ENCODE data around the gene PCID2. TPM values are rescaled to one million over a fixed set of nuclear protein-coding genes. Genes with fewer than 3 reads are reported as not detected.

PCID2 gene
- total and polyA plus RNA-seq, 2 of the 13 experiments (the other 11 are each of a cell fraction or from before 2014, with no cell fraction given) = 65.0 to 111 TPM

DNA sequence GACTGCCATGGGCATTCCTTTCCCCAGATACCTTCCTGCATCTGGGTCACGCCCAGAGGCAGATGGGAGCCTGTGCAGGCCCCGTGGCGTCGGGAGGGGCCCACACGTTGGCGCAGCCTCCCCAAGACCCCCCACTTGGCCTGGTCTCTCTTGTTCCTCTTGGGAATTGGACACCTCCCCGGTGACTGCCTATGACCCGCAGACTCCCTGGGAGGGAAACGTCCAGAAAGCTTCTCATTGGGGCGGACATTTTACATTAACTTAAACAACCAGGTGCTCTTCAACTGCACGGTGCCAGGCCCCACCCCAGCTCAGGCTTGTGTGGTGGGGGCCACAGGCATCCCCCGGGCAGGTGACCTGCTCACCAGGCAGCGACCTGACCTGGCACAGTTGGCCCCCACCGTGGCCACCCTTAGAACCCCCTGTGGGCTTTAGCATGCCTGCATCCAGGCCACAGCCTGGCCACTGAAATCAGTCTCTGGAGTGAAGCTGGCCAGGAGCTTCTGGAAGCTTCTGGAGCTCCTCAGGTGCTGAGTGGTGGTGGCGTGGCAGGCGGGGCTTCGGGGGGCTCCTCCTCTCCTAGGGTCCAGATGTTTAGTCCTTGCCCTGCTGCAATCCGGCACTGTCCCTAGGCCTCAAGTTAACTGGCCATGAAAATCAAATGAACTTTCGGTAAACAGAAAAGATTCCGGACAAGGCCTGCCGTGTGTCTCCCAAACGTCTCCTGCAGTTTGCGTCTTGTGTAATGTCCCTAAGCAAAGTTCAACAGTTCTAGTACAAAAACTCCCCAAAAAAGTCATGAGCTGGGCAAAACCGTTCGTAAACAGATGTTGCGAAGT, 58.5 kb downstream of the PCID2 start (continued):
- TF ChIP-seq, protein P1, sequence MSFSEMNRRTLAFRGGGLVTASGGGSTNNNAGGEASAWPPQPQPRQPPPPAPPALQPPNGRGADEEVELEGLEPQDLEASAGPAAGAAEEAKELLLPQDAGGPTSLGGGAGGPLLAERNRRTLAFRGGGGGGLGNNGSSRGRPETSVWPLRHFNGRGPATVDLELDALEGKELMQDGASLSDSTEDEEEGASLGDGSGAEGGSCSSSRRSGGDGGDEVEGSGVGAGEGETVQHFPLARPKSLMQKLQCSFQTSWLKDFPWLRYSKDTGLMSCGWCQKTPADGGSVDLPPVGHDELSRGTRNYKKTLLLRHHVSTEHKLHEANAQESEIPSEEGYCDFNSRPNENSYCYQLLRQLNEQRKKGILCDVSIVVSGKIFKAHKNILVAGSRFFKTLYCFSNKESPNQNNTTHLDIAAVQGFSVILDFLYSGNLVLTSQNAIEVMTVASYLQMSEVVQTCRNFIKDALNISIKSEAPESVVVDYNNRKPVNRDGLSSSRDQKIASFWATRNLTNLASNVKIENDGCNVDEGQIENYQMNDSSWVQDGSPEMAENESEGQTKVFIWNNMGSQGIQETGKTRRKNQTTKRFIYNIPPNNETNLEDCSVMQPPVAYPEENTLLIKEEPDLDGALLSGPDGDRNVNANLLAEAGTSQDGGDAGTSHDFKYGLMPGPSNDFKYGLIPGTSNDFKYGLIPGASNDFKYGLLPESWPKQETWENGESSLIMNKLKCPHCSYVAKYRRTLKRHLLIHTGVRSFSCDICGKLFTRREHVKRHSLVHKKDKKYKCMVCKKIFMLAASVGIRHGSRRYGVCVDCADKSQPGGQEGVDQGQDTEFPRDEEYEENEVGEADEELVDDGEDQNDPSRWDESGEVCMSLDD (CRISPR knock-in tag; IDR thresholded peaks at IDR 0.05; ENCODE audit: borderline replicate concordance) = peak; percentile 80; the same call in 1 of the 2 replicates
- no peak for TF ChIP-seq ZNF570 (CRISPR knock-in tag; IDR thresholded peaks at IDR 0.05; ENCODE audit: borderline replicate concordance)
- TF ChIP-seq, protein P2, sequence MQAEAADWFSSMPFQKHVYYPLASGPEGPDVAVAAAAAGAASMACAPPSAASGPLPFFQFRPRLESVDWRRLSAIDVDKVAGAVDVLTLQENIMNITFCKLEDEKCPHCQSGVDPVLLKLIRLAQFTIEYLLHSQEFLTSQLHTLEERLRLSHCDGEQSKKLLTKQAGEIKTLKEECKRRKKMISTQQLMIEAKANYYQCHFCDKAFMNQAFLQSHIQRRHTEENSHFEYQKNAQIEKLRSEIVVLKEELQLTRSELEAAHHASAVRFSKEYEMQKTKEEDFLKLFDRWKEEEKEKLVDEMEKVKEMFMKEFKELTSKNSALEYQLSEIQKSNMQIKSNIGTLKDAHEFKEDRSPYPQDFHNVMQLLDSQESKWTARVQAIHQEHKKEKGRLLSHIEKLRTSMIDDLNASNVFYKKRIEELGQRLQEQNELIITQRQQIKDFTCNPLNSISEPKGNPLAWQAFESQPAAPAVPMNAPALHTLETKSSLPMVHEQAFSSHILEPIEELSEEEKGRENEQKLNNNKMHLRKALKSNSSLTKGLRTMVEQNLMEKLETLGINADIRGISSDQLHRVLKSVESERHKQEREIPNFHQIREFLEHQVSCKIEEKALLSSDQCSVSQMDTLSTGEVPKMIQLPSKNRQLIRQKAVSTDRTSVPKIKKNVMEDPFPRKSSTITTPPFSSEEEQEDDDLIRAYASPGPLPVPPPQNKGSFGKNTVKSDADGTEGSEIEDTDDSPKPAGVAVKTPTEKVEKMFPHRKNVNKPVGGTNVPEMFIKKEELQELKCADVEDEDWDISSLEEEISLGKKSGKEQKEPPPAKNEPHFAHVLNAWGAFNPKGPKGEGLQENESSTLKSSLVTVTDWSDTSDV (CRISPR knock-in tag; IDR thresholded peaks at IDR 0.05) = no peak; the same call in 1 of the 2 replicates
- TF ChIP-seq ZNF451 (CRISPR knock-in tag; IDR thresholded peaks at IDR 0.05) = no peak
- TF ChIP-seq RARG (CRISPR knock-in tag; IDR thresholded peaks at IDR 0.05; ENCODE audit: low read depth) = no peak
- TF ChIP-seq NFKBIZ (CRISPR knock-in tag; IDR thresholded peaks at IDR 0.05) = 0 out of 2 replicates have a peak, but pooled peaks have one; percentile 51
- TF ChIP-seq POLR2AphosphoS2 (IDR thresholded peaks at IDR 0.05; ENCODE audit: low read depth, low read length) = no peak
- no peak for TF ChIP-seq ZNF354B (CRISPR knock-in tag; IDR thresholded peaks at IDR 0.05)
- TF ChIP-seq, protein P3, sequence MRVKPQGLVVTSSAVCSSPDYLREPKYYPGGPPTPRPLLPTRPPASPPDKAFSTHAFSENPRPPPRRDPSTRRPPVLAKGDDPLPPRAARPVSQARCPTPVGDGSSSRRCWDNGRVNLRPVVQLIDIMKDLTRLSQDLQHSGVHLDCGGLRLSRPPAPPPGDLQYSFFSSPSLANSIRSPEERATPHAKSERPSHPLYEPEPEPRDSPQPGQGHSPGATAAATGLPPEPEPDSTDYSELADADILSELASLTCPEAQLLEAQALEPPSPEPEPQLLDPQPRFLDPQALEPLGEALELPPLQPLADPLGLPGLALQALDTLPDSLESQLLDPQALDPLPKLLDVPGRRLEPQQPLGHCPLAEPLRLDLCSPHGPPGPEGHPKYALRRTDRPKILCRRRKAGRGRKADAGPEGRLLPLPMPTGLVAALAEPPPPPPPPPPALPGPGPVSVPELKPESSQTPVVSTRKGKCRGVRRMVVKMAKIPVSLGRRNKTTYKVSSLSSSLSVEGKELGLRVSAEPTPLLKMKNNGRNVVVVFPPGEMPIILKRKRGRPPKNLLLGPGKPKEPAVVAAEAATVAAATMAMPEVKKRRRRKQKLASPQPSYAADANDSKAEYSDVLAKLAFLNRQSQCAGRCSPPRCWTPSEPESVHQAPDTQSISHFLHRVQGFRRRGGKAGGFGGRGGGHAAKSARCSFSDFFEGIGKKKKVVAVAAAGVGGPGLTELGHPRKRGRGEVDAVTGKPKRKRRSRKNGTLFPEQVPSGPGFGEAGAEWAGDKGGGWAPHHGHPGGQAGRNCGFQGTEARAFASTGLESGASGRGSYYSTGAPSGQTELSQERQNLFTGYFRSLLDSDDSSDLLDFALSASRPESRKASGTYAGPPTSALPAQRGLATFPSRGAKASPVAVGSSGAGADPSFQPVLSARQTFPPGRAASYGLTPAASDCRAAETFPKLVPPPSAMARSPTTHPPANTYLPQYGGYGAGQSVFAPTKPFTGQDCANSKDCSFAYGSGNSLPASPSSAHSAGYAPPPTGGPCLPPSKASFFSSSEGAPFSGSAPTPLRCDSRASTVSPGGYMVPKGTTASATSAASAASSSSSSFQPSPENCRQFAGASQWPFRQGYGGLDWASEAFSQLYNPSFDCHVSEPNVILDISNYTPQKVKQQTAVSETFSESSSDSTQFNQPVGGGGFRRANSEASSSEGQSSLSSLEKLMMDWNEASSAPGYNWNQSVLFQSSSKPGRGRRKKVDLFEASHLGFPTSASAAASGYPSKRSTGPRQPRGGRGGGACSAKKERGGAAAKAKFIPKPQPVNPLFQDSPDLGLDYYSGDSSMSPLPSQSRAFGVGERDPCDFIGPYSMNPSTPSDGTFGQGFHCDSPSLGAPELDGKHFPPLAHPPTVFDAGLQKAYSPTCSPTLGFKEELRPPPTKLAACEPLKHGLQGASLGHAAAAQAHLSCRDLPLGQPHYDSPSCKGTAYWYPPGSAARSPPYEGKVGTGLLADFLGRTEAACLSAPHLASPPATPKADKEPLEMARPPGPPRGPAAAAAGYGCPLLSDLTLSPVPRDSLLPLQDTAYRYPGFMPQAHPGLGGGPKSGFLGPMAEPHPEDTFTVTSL (CRISPR knock-in tag; IDR thresholded peaks at IDR 0.05; ENCODE audit: borderline replicate concordance) = no peak
- TF ChIP-seq ZNF781 (CRISPR knock-in tag; IDR thresholded peaks at IDR 0.05; ENCODE audit: borderline replicate concordance, not compliant biosample characterization) = peak; percentile 20
- no peak for TF ChIP-seq RNF2 (conservative IDR thresholded peaks at IDR 0.05; ENCODE audit: low read depth)
- no peak for TF ChIP-seq ZSCAN25 (CRISPR knock-in tag; IDR thresholded peaks at IDR 0.05)

Measured in HepG2 (cell line).